SK-N-SH treated with all-trans-retinoic acid at 6 μM for 48 hours (cell line): Measurements from ENCODE around the gene NFYA.

Experiments used
- RARB ChIP-seq: fragments of 250-450 bp; sonication (Bioruptor Pico); IDR thresholded peaks from 2 replicates; pipeline ENCODE4 v1.8.0; 2021; ENCODE audit warnings: mild to moderate bottlenecking, moderate library complexity
- TOX ChIP-seq: fragments of 250-450 bp; sonication (Bioruptor Pico); IDR thresholded peaks from 2 replicates; pipeline ENCODE4 v1.8.0; 2021; ENCODE audit warnings: mild to moderate bottlenecking, moderate library complexity, borderline replicate concordance
- ZC3H10 ChIP-seq: fragments of 250-450 bp; sonication (Bioruptor Pico); IDR thresholded peaks from 2 replicates; pipeline ENCODE4 v1.5.1; 2021; ENCODE audit warnings: mild to moderate bottlenecking, moderate library complexity
- ZNF565 ChIP-seq: fragments of 450-650 bp; formaldehyde crosslinking; conservative IDR thresholded peaks from 2 replicates; pipeline ENCODE4 v1.5.0; 2020; ENCODE audit warnings: low read depth, mild to moderate bottlenecking, moderate library complexity
- TF ChIP-seq, protein P1 (sequence below): fragments of 250-450 bp; sonication (Bioruptor Pico); IDR thresholded peaks from 2 replicates; pipeline ENCODE4 v1.8.0; 2020; ENCODE audit warnings: mild to moderate bottlenecking, moderate library complexity, borderline replicate concordance

DNA sequence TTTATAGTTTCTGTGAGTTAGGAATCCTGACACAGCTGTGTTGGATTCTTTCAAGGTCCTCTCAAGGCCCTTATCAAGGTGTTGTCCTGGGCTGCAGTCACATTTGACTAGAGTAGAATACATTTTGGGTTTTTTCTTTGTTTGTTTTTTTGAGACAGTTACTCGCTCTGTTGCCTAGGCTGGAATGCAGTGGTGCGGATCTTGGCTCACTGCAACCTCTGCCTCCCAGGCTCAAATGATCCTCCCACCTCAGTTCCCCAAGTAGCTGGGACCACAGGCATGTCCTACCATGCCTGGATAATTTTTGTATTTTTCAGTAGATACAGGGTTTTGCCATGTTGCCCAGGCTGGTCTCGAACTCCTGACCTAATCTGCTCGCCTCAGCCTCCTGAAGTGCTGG, 15.7 kb downstream of the NFYA start:
- no peak for TF ChIP-seq ZNF565 (CRISPR knock-in tag)
- TF ChIP-seq, protein P1, sequence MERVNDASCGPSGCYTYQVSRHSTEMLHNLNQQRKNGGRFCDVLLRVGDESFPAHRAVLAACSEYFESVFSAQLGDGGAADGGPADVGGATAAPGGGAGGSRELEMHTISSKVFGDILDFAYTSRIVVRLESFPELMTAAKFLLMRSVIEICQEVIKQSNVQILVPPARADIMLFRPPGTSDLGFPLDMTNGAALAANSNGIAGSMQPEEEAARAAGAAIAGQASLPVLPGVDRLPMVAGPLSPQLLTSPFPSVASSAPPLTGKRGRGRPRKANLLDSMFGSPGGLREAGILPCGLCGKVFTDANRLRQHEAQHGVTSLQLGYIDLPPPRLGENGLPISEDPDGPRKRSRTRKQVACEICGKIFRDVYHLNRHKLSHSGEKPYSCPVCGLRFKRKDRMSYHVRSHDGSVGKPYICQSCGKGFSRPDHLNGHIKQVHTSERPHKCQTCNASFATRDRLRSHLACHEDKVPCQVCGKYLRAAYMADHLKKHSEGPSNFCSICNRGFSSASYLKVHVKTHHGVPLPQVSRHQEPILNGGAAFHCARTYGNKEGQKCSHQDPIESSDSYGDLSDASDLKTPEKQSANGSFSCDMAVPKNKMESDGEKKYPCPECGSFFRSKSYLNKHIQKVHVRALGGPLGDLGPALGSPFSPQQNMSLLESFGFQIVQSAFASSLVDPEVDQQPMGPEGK (CRISPR knock-in tag) = no peak
- no peak for TF ChIP-seq TOX (CRISPR knock-in tag)
- no peak for TF ChIP-seq ZC3H10
- no peak for TF ChIP-seq RARB (CRISPR knock-in tag)
